GM21786 (cell line): ENCODE data around the gene ZNF800.
A peak's percentile ranks its signal among the peaks of the same experiment; 100 is the strongest.
"Not testable (repeated sequence)": the region's sequence is repeated elsewhere in the genome, so short reads cannot be mapped to it uniquely, and the experiment has no call there.

Source experiments
- ATAC-seq: cut with Tn5 transposase; IDR thresholded peaks from one replicate; pipeline ENCODE4 v1.9.1; 2021; ENCODE audit not compliant: unreplicated experiment

ZNF800 gene

GRCh38 chr7:127392566-127393367 is at the start of gene ZNF800:
Gene ZNF800 (minus strand): TSS chr7:127392708. CDS start chr7:127391557, 1,151 bp downstream.
- ATAC-seq = peak; percentile 78

- no peak for ATAC-seq
Measured at GRCh38 chr7:127440206-127440605, 47.7 kb upstream of the ZNF800 start.

GRCh38 chr7:127438836-127439235 is 46.3 kb upstream of the ZNF800 start:
- ATAC-seq = no peak

GRCh38 chr7:127437837-127438236 is 45.3 kb upstream of the ZNF800 start:
- no peak for ATAC-seq

- ATAC-seq = no peak
Measured at GRCh38 chr7:127437241-127437640, 44.7 kb upstream of the ZNF800 start.

GRCh38 chr7:127429281-127429680 is 36.8 kb upstream of the ZNF800 start:
- ATAC-seq = not testable (repeated sequence)

GRCh38 chr7:127419196-127419595 is 26.7 kb upstream of the ZNF800 start:
- no peak for ATAC-seq

GRCh38 chr7:127418459-127418858 is 26.0 kb upstream of the ZNF800 start:
- ATAC-seq = no peak

- ATAC-seq = peak; percentile 81
Measured at GRCh38 chr7:127417346-127417745, 24.8 kb upstream of the ZNF800 start.

- ATAC-seq = no peak
Measured at GRCh38 chr7:127415060-127415742, 22.7 kb upstream of the ZNF800 start.

- ATAC-seq = peak; percentile 59
Measured at GRCh38 chr7:127413962-127414361, 21.5 kb upstream of the ZNF800 start.

- no peak for ATAC-seq
Measured at GRCh38 chr7:127413326-127413725, 20.8 kb upstream of the ZNF800 start.

GRCh38 chr7:127411176-127411575 is 18.7 kb upstream of the ZNF800 start:
- no peak for ATAC-seq

GRCh38 chr7:127409629-127410028 is 17.1 kb upstream of the ZNF800 start:
- ATAC-seq = no peak

- ATAC-seq = peak; percentile 74
Measured at GRCh38 chr7:127404286-127405072, 12.0 kb upstream of the ZNF800 start.

- peak; percentile 32 for ATAC-seq
Measured at GRCh38 chr7:127396184-127396583, 3.7 kb upstream of the ZNF800 start.

- ATAC-seq = not testable (repeated sequence)
Measured at GRCh38 chr7:127395104-127395503, 2.6 kb upstream of the ZNF800 start.

- ATAC-seq = no peak
Measured at GRCh38 chr7:127393368-127394058, 1.0 kb upstream of the ZNF800 start.

GRCh38 chr7:127392182-127392565 is 334 bp downstream of the ZNF800 start:
- peak; percentile 30 for ATAC-seq

GRCh38 chr7:127391591-127392181 is 822 bp downstream of the ZNF800 start:
- ATAC-seq = peak; percentile 31
